ENCODE measurements around the gene NDUFA6. TPM values are rescaled to one million over a fixed set of nuclear protein-coding genes. Genes with fewer than 3 reads are reported as not detected.

Gene NDUFA6
- total and polyA plus RNA-seq, 4 donors: 43.7 to 235 (median 56.6) TPM

- no peak for DNase-seq (ENCODE audit: low spot score)
- Histone ChIP-seq H3K4me3 (ENCODE audit: low read depth in 1 of 3, low read length in 3 of 3) (no peak overlapping the region), H3K27me3 (ENCODE audit: control insufficient read depth in 4 of 4, insufficient read depth in 4 of 4, low read length in 3 of 4) (no peaks in the 10 kb centered on the region), H3K4me1 (ENCODE audit: control insufficient read depth in 4 of 4, insufficient read depth in 4 of 4, low read length in 3 of 4) (peaks cover 5 to 41% (median 34%) of the 10 kb centered on the region in 4 donors), H3K9ac (ENCODE audit: low read depth in 1 of 2, low read length in 2 of 2) (no peak overlapping the region), H3K36me3 (ENCODE audit: control insufficient read depth in 4 of 4, insufficient read depth in 3 of 4, low read depth in 1 of 4, low read length in 3 of 4) (peaks cover 2 to 29% (median 10%) of the 10 kb centered on the region in 4 donors), H3K27ac (ENCODE audit: low read depth in 1 of 2, low read length in 2 of 2) (peak overlapping the region in 1 of 2 donors; percentile 66), H3K9me3 (ENCODE audit: control insufficient read depth in 4 of 4, low read length in 3 of 4) (no peaks in the 10 kb centered on the region)
- 77% methylated on average over 13 of the region's 13 CpGs for WGBS
- TF ChIP-seq TAF1 (conservative IDR thresholded peaks at IDR 0.05) (no peak), CTCF (IDR thresholded peaks at IDR 0.05; ENCODE audit: low read depth, low read length, missing input control) (no peak), HNF4A (conservative IDR thresholded peaks at IDR 0.05) (peak; percentile 29 to 53)
Observed at GRCh38 chr22:42065438-42066125, 25.0 kb downstream of the NDUFA6 start.

GRCh38 chr22:42064629-42065028 lies 25.9 kb downstream of the NDUFA6 start:
- peak; percentile 40 for TF ChIP-seq REST (IDR thresholded peaks at IDR 0.05)
- no peak for TF ChIP-seq CTCF (IDR thresholded peaks at IDR 0.05; ENCODE audit: low read depth, low read length, missing input control)
- TF ChIP-seq HNF4A (conservative IDR thresholded peaks at IDR 0.05): peak; percentile 99 to 100
- peak; percentile 93 for TF ChIP-seq SP1 (IDR thresholded peaks at IDR 0.05)
- no peak for TF ChIP-seq ATF3 (IDR thresholded peaks at IDR 0.05)
- TF ChIP-seq EGR1 (IDR thresholded peaks at IDR 0.05; ENCODE audit: low read depth in 2 of 2): no peak
- TF ChIP-seq TAF1 (conservative IDR thresholded peaks at IDR 0.05): no peak
- TF ChIP-seq FOXA2 (IDR thresholded peaks at IDR 0.05): peak; percentile 47
- TF ChIP-seq ZBTB33 (IDR thresholded peaks at IDR 0.05): peak; percentile 87
- peak; percentile 58 for TF ChIP-seq YY1 (IDR thresholded peaks at IDR 0.05)
- TF ChIP-seq GABPA (IDR thresholded peaks at IDR 0.05 in 1 of 2, conservative IDR thresholded peaks at IDR 0.05 in 1 of 2): peak in 1 of 2 donors; percentile 52
- peak in 1 of 2 donors; percentile 24 for TF ChIP-seq RAD21 (IDR thresholded peaks at IDR 0.05)
- TF ChIP-seq RXRA (IDR thresholded peaks at IDR 0.05): peak; percentile 84 to 89
- TF ChIP-seq FOXA1 (IDR thresholded peaks at IDR 0.05): peak; percentile 11
- TF ChIP-seq NR2F2 (IDR thresholded peaks at IDR 0.05): peak; percentile 60
- TF ChIP-seq HNF4G (IDR thresholded peaks at IDR 0.05): peak; percentile 98
- peak; percentile 69 to 73 for TF ChIP-seq JUND (IDR thresholded peaks at IDR 0.05)
- TF ChIP-seq MAX (IDR thresholded peaks at IDR 0.05): no peak
- Histone ChIP-seq H3K9ac (ENCODE audit: low read depth in 1 of 2, low read length in 2 of 2) (no peak overlapping the region), H3K27me3 (ENCODE audit: control insufficient read depth in 4 of 4, insufficient read depth in 4 of 4, low read length in 3 of 4) (no peaks in the 10 kb centered on the region), H3K9me3 (ENCODE audit: control insufficient read depth in 4 of 4, low read length in 3 of 4) (no peaks in the 10 kb centered on the region), H3K36me3 (ENCODE audit: control insufficient read depth in 4 of 4, insufficient read depth in 3 of 4, low read depth in 1 of 4, low read length in 3 of 4) (peaks cover 6 to 39% (median 15%) of the 10 kb centered on the region in 4 donors), H3K27ac (ENCODE audit: low read depth in 1 of 2, low read length in 2 of 2) (peak overlapping the region; percentile 52 to 66), H3K4me1 (ENCODE audit: control insufficient read depth in 4 of 4, insufficient read depth in 4 of 4, low read length in 3 of 4) (peaks cover 4 to 33% (median 26%) of the 10 kb centered on the region in 4 donors), H3K4me3 (ENCODE audit: low read depth in 1 of 3, low read length in 3 of 3) (no peak overlapping the region)
- DNase-seq (ENCODE audit: low spot score): no peak
- 31% methylated on average over 1 of the region's 1 CpG for WGBS

Measured in liver (tissue), 9 donors.